ENCODE results near the gene SUSD1. TPM values are rescaled to one million over a fixed set of nuclear protein-coding genes. Genes with fewer than 3 reads are reported as not detected.
A peak's percentile ranks its signal among the peaks of the same experiment; 100 is the strongest.

SUSD1 gene
- total and polyA plus RNA-seq, 9 of the 15 experiments (the other 6 are each of a cell fraction or from before 2014, with no cell fraction given): 10.9 to 44.4 (median 36.1) TPM

DNA sequence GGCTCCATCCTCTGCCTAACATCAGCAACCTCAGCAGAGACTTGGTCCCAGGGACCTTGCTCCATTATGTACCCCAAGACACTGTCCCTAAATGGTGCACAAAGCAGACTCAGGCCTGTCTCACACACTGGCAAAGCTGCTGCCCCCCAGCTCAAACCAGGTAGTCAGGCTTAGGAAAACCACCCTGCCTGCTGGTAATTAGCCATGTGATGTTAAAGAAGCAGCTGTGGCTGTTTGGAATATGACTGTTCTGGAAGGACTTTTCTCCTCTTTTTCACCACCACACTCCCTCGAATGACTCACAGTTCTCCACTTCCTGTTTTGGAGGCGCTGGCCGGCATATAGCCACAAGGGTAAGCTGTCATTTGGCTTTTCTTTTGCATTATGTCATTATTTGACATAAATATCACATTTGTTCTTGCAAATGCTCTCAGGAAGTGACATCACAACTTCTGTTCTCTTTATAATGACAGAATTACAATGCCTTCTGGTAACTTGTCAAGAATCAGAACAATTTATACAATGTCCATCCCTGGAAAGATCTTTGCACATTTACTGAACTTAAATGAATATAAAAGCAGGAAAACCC lies 113.9 kb downstream of the SUSD1 start (continued):
- TF ChIP-seq CEBPG (CRISPR knock-in tag; IDR thresholded peaks at IDR 0.05): peak; percentile 36; the same call in 1 of the 2 replicates
- TF ChIP-seq CEBPG (tag; conservative IDR thresholded peaks at IDR 0.05 in 1 of 2, IDR thresholded peaks at IDR 0.05 in 1 of 2): peak in 1 of 2 experiments; percentile 77; a peak in 2 of 4 replicates
- no peak for TF ChIP-seq NR2C1 (IDR thresholded peaks at IDR 0.05)
- TF ChIP-seq NR2C1 (tag; IDR thresholded peaks at IDR 0.05): no peak
- TF ChIP-seq GABPB1 (CRISPR knock-in tag; IDR thresholded peaks at IDR 0.05): peak; percentile 93
- TF ChIP-seq MTA2 (IDR thresholded peaks at IDR 0.05; ENCODE audit: low read depth): no peak
- no peak for TF ChIP-seq COPS2 (conservative IDR thresholded peaks at IDR 0.05)
- TF ChIP-seq, protein P1, sequence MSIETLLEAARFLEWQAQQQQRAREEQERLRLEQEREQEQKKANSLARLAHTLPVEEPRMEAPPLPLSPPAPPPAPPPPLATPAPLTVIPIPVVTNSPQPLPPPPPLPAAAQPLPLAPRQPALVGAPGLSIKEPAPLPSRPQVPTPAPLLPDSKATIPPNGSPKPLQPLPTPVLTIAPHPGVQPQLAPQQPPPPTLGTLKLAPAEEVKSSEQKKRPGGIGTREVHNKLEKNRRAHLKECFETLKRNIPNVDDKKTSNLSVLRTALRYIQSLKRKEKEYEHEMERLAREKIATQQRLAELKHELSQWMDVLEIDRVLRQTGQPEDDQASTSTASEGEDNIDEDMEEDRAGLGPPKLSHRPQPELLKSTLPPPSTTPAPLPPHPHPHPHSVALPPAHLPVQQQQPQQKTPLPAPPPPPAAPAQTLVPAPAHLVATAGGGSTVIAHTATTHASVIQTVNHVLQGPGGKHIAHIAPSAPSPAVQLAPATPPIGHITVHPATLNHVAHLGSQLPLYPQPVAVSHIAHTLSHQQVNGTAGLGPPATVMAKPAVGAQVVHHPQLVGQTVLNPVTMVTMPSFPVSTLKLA (conservative IDR thresholded peaks at IDR 0.05): peak; percentile 53 to 71
- peak; percentile 33 for TF ChIP-seq FOS (IDR thresholded peaks at IDR 0.05; ENCODE audit: extremely low read depth, insufficient read length)
- TF ChIP-seq JUN (IDR thresholded peaks at IDR 0.05; ENCODE audit: borderline replicate concordance, low read depth, low read length): peak; percentile 94
- no peak for TF ChIP-seq JUN (CRISPR knock-in tag; IDR thresholded peaks at IDR 0.05; ENCODE audit: borderline replicate concordance)
- TF ChIP-seq BCL6 (CRISPR knock-in tag; IDR thresholded peaks at IDR 0.05): peak; percentile 57; the same call in 1 of the 2 replicates
- TF ChIP-seq DPF2 (IDR thresholded peaks at IDR 0.05): peak; percentile 88
- TF ChIP-seq NCOA1 (IDR thresholded peaks at IDR 0.05; ENCODE audit: low read depth): peak; percentile 86; the same call in 1 of the 2 replicates
- TF ChIP-seq, protein P2, sequence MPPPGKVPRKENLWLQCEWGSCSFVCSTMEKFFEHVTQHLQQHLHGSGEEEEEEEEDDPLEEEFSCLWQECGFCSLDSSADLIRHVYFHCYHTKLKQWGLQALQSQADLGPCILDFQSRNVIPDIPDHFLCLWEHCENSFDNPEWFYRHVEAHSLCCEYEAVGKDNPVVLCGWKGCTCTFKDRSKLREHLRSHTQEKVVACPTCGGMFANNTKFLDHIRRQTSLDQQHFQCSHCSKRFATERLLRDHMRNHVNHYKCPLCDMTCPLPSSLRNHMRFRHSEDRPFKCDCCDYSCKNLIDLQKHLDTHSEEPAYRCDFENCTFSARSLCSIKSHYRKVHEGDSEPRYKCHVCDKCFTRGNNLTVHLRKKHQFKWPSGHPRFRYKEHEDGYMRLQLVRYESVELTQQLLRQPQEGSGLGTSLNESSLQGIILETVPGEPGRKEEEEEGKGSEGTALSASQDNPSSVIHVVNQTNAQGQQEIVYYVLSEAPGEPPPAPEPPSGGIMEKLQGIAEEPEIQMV (tag; conservative IDR thresholded peaks at IDR 0.05; ENCODE audit: low read depth): peak; percentile 53; the same call in 1 of the 2 replicates
- peak; percentile 68; the same call in 1 of the 2 replicates for TF ChIP-seq ZNF644 (tag; IDR thresholded peaks at IDR 0.05; ENCODE audit: low read depth)
- TF ChIP-seq, protein P3, sequence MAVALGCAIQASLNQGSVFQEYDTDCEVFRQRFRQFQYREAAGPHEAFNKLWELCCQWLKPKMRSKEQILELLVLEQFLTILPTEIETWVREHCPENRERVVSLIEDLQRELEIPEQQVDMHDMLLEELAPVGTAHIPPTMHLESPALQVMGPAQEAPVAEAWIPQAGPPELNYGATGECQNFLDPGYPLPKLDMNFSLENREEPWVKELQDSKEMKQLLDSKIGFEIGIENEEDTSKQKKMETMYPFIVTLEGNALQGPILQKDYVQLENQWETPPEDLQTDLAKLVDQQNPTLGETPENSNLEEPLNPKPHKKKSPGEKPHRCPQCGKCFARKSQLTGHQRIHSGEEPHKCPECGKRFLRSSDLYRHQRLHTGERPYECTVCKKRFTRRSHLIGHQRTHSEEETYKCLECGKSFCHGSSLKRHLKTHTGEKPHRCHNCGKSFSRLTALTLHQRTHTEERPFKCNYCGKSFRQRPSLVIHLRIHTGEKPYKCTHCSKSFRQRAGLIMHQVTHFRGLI (CRISPR knock-in tag; IDR thresholded peaks at IDR 0.05): 0 out of 2 replicates have a peak, but pooled peaks have one; percentile 53
- no peak for TF ChIP-seq CREB3 (tag; conservative IDR thresholded peaks at IDR 0.05; ENCODE audit: low read depth)
- TF ChIP-seq MAX (CRISPR knock-in tag; IDR thresholded peaks at IDR 0.05): peak; percentile 49; the same call in 1 of the 2 replicates
- peak; percentile 92 for TF ChIP-seq CREB1 (IDR thresholded peaks at IDR 0.05)
- peak; percentile 93 for TF ChIP-seq CREB1 (CRISPR knock-in tag; IDR thresholded peaks at IDR 0.05)
- TF ChIP-seq ETV5 (CRISPR knock-in tag; IDR thresholded peaks at IDR 0.05; ENCODE audit: low read depth): peak; percentile 77; the same call in 1 of the 2 replicates
- TF ChIP-seq TBL1XR1 (IDR thresholded peaks at IDR 0.05; ENCODE audit: low read length in 2 of 2): 0 out of 4 replicates have a peak, but pooled peaks of 1 of the 2 experiments have one; percentile 31

Measured in K562 (cell line).